Mucosa of rectum (tissue), 2 donors: ENCODE results near the gene SHMT2.

Experiments used
- H3K27ac ChIP-seq, 2 donors: one replicate each; pipeline ENCODE4 v1.7.0; 2013; ENCODE audit warnings: inconsistent platforms in 2 of 2, low read depth in 2 of 2, low read length in 2 of 2
- H3K27me3 ChIP-seq, 2 donors: one replicate each; pipeline ENCODE4 v1.7.0; 2013; ENCODE audit warnings: low read length in 2 of 2; ENCODE audit not compliant: control insufficient read depth in 2 of 2, insufficient read depth in 2 of 2
- H3K36me3 ChIP-seq, 2 donors: one replicate each; pipeline ENCODE4 v1.7.0; 2013; ENCODE audit warnings: low read length in 2 of 2; ENCODE audit not compliant: control insufficient read depth in 2 of 2, insufficient read depth in 2 of 2
- H3K4me1 ChIP-seq, 2 donors: one replicate each; pipeline ENCODE4 v1.7.0; 2013; ENCODE audit warnings: low read length in 2 of 2, mild to moderate bottlenecking in 1 of 2; ENCODE audit not compliant: control insufficient read depth in 2 of 2, insufficient read depth in 2 of 2
- H3K4me3 ChIP-seq, 2 donors: one replicate each; pipeline ENCODE4 v1.7.0; 2013; ENCODE audit warnings: low read length in 2 of 2
- H3K9ac ChIP-seq, 2 donors: one replicate each; pipeline ENCODE4 v1.7.0; 2013; ENCODE audit warnings: low read length in 2 of 2, low read depth in 1 of 2, mild to moderate bottlenecking in 1 of 2
- H3K9me3 ChIP-seq, 2 donors: one replicate each; pipeline ENCODE4 v1.7.0; 2013; ENCODE audit warnings: low read length in 2 of 2; ENCODE audit not compliant: control insufficient read depth in 2 of 2
- donor health status: healthy.
- donor health status: Normal muscosa, but diverticular disease.

The SHMT2 gene

GRCh38 chr12:57187222-57188089, 42.1 kb upstream of the SHMT2 start:
- H3K4me1 ChIP-seq, result no peaks in the 10 kb centered on the region
- H3K27me3 ChIP-seq, result no peaks in the 10 kb centered on the region
- no peak overlapping the region for H3K27ac ChIP-seq
- no peaks in the 10 kb centered on the region for H3K9me3 ChIP-seq
- H3K4me3 ChIP-seq, result no peak overlapping the region
- peaks cover 74 to 84% of the 10 kb centered on the region in 2 donors for H3K36me3 ChIP-seq
- no peak overlapping the region for H3K9ac ChIP-seq

DNA sequence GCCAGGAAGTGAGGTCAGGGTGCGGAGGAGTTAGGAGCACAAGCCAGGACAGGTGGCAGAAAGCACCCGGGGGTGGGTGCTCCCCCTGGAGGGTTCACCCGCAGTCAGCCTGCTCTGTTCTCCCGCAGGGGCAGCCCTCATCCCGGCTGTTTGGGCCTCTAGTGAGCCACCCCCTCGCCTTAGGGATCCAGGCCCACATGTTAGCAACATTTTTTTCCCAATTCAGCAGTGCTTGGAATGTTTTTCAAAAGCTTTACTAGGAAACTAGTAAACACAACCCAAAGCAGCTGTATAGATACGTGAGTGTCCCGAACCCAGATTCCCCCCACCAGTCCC, 41.5 kb upstream of the SHMT2 start:
- Histone ChIP-seq H3K27ac (no peak overlapping the region), H3K9ac (no peak overlapping the region), H3K27me3 (no peaks in the 10 kb centered on the region), H3K36me3 (peaks cover 80 to 89% of the 10 kb centered on the region in 2 donors), H3K9me3 (no peaks in the 10 kb centered on the region), H3K4me1 (no peaks in the 10 kb centered on the region), H3K4me3 (no peak overlapping the region)

DNA sequence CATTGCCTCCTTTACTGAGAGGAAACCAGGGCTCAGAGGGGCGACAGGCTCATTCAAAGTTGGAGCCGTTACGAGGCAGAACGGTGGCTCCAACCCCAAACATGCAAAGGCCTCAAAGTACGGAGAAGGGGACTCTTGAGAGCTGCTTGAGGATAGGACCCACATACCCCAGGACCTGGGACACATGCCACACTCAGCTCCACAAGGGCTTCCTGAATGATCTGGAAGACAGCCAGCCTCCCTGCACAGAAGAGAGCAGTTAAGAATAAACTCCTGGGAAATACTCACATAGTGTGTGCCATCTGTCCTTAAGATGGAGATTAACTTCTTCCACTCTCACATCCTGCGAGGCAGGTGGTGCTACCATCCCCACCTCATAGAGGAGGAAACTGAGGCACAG, 39.5 kb upstream of the SHMT2 start:
- H3K9ac ChIP-seq, result no peak overlapping the region
- no peaks in the 10 kb centered on the region for H3K4me1 ChIP-seq
- no peak overlapping the region for H3K27ac ChIP-seq
- no peaks in the 10 kb centered on the region for H3K9me3 ChIP-seq
- H3K27me3 ChIP-seq, result no peaks in the 10 kb centered on the region
- no peak overlapping the region for H3K4me3 ChIP-seq
- H3K36me3 ChIP-seq, result peaks cover 83 to 91% of the 10 kb centered on the region in 2 donors

- H3K4me1 ChIP-seq, result no peaks in the 10 kb centered on the region
- no peaks in the 10 kb centered on the region for H3K27me3 ChIP-seq
- H3K9me3 ChIP-seq, result no peaks in the 10 kb centered on the region
- H3K36me3 ChIP-seq, result peaks cover 82 to 91% of the 10 kb centered on the region in 2 donors
- no peak overlapping the region for H3K4me3 ChIP-seq
- no peak overlapping the region for H3K27ac ChIP-seq
- no peak overlapping the region for H3K9ac ChIP-seq
These were observed 38.7 kb upstream of the SHMT2 start for GRCh38 chr12:57190821-57191220.

DNA sequence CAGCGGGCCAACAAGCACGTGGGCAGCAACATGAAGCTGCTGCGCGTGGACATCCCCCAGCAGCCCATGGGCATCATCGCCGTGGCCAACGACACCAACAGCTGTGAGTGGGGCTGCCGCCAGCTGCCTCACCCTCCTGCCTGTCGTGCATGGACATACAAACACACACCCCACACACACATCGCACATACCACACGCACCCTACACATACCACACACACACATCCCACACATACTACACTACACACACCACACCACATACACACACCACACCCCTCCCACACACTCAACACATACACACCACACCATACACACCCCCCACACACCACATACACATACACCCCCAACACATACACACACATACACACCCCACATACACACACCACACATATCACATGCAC, 38.1 kb upstream of the SHMT2 start:
- no peaks in the 10 kb centered on the region for H3K4me1 ChIP-seq
- H3K9me3 ChIP-seq, result no peaks in the 10 kb centered on the region
- H3K36me3 ChIP-seq, result peaks cover 82 to 91% of the 10 kb centered on the region in 2 donors
- no peaks in the 10 kb centered on the region for H3K27me3 ChIP-seq
- H3K4me3 ChIP-seq, result no peak overlapping the region
- H3K27ac ChIP-seq, result no peak overlapping the region
- no peak overlapping the region for H3K9ac ChIP-seq

GRCh38 chr12:57192920-57193319, 36.6 kb upstream of the SHMT2 start:
- Histone ChIP-seq H3K4me3 (no peak overlapping the region), H3K27ac (no peak overlapping the region), H3K9me3 (no peaks in the 10 kb centered on the region), H3K9ac (no peak overlapping the region), H3K4me1 (no peaks in the 10 kb centered on the region), H3K36me3 (peaks cover 84 to 91% of the 10 kb centered on the region in 2 donors), H3K27me3 (no peaks in the 10 kb centered on the region)

DNA sequence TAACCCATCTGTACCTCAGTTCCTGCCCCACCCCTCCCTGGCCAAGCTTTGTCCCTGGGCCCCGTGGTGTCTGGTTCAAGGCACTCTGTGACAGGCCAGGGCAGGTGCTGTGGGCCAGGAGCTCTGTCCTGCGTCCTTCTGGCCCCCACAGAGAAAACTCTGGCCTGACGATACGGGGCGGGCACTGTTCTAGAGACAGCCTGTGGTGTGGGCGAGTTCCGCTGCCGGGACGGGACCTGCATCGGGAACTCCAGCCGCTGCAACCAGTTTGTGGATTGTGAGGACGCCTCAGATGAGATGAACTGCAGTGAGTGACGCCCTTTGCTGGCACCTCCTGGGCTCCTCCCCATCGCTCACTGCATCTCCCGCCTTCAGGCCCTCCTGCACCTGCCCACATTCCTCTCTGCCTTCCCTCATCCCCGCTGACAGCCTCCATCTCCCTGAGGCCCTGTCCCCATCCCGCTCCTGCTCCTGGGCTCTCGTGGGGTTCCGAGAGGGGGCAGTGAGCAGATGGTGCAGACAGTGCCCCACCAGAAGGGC, 35.7 kb upstream of the SHMT2 start:
- H3K4me3 ChIP-seq, result no peak overlapping the region
- no peaks in the 10 kb centered on the region for H3K27me3 ChIP-seq
- no peaks in the 10 kb centered on the region for H3K4me1 ChIP-seq
- no peak overlapping the region for H3K9ac ChIP-seq
- no peaks in the 10 kb centered on the region for H3K9me3 ChIP-seq
- peaks cover 86 to 94% of the 10 kb centered on the region in 2 donors for H3K36me3 ChIP-seq
- H3K27ac ChIP-seq, result no peak overlapping the region

GRCh38 chr12:57194253-57194652, 35.3 kb upstream of the SHMT2 start:
- H3K9ac ChIP-seq, result no peak overlapping the region
- no peaks in the 10 kb centered on the region for H3K9me3 ChIP-seq
- H3K36me3 ChIP-seq, result peaks cover 87 to 94% of the 10 kb centered on the region in 2 donors
- H3K27ac ChIP-seq, result no peak overlapping the region
- H3K4me3 ChIP-seq, result no peak overlapping the region
- no peaks in the 10 kb centered on the region for H3K27me3 ChIP-seq
- H3K4me1 ChIP-seq, result no peaks in the 10 kb centered on the region

DNA sequence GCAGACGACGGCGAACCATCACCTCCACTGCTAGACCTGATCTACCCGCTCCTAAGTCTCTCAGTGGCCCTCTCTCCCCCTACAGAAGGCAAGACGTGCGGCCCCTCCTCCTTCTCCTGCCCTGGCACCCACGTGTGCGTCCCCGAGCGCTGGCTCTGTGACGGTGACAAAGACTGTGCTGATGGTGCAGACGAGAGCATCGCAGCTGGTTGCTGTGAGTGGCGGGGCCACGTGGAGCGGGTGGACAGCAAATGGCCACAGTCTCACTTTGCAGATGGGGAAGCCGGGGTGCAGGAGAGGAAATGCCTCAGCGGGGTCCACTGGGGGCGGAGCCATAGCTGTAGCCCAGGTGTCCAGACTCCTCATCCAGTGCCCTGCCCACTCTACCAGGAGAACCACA, 34.3 kb upstream of the SHMT2 start:
- H3K9me3 ChIP-seq, result no peaks in the 10 kb centered on the region
- H3K9ac ChIP-seq, result no peak overlapping the region
- no peaks in the 10 kb centered on the region for H3K27me3 ChIP-seq
- no peaks in the 10 kb centered on the region for H3K4me1 ChIP-seq
- no peak overlapping the region for H3K27ac ChIP-seq
- H3K36me3 ChIP-seq, result peaks cover 87 to 95% of the 10 kb centered on the region in 2 donors
- no peak overlapping the region for H3K4me3 ChIP-seq

- Histone ChIP-seq H3K4me1 (no peaks in the 10 kb centered on the region), H3K4me3 (no peak overlapping the region), H3K36me3 (peaks cover 82 to 90% of the 10 kb centered on the region in 2 donors), H3K9ac (no peak overlapping the region), H3K27ac (no peak overlapping the region), H3K9me3 (no peaks in the 10 kb centered on the region), H3K27me3 (no peaks in the 10 kb centered on the region)
These were observed 33.7 kb upstream of the SHMT2 start for GRCh38 chr12:57195611-57196371.
